IPS DF 6.9 (cell line): ENCODE results near the gene ZDHHC1.

Source experiments
- DNase-seq: peaks from one replicate; pipeline ENCODE4 v3.0.0-alpha.2; 2013; ENCODE audit warnings: low read depth, low spot score
- H3K27ac ChIP-seq: one replicate; pipeline ENCODE4 v1.5.1; 2013; ENCODE audit warnings: low read length, control low read depth
- H3K27me3 ChIP-seq: 2 replicates; pipeline ENCODE4 v1.6.1; 2013; ENCODE audit warnings: mild to moderate bottlenecking, low read length; ENCODE audit not compliant: control insufficient read depth, insufficient read depth
- H3K36me3 ChIP-seq: 2 replicates; pipeline ENCODE4 v1.6.1; 2013; ENCODE audit warnings: low read length; ENCODE audit not compliant: control insufficient read depth, insufficient read depth
- H3K4me1 ChIP-seq: 2 replicates; pipeline ENCODE4 v1.6.1; 2013; ENCODE audit warnings: low read length; ENCODE audit not compliant: control insufficient read depth, insufficient read depth
- H3K4me3 ChIP-seq: 2 replicates; pipeline ENCODE4 v1.5.1; 2013; ENCODE audit warnings: mild to moderate bottlenecking, low read length
- H3K9me3 ChIP-seq: 2 replicates; pipeline ENCODE4 v1.6.1; 2013; ENCODE audit warnings: low read length, inconsistent platforms; ENCODE audit not compliant: control insufficient read depth, insufficient read depth
- WGBS: extraction: QIAGEN DNeasy Blood & Tissue Kit; methylation state at CpG from one replicate; pipeline ENCODE4 v1.1.7; 2013; ENCODE audit warnings: mixed read lengths, missing lambda C conversion rate; ENCODE audit not compliant: insufficient read length, insufficient coverage; 5-methylcytosine and 5-hydroxymethylcytosine counted together

The ZDHHC1 gene

GRCh38 chr16:67399749-67400704, 16.2 kb downstream of the ZDHHC1 start:
- DNase-seq, result no peak
- no peak overlapping the region for H3K4me3 ChIP-seq
- no peaks in the 10 kb centered on the region for H3K9me3 ChIP-seq
- no peaks in the 10 kb centered on the region for H3K36me3 ChIP-seq
- peaks cover 15% of the 10 kb centered on the region for H3K4me1 ChIP-seq
- WGBS, result no CpG with 5 or more reads among the region's 19 CpGs
- peaks cover 6% of the 10 kb centered on the region for H3K27me3 ChIP-seq
- no peak overlapping the region for H3K27ac ChIP-seq

DNA sequence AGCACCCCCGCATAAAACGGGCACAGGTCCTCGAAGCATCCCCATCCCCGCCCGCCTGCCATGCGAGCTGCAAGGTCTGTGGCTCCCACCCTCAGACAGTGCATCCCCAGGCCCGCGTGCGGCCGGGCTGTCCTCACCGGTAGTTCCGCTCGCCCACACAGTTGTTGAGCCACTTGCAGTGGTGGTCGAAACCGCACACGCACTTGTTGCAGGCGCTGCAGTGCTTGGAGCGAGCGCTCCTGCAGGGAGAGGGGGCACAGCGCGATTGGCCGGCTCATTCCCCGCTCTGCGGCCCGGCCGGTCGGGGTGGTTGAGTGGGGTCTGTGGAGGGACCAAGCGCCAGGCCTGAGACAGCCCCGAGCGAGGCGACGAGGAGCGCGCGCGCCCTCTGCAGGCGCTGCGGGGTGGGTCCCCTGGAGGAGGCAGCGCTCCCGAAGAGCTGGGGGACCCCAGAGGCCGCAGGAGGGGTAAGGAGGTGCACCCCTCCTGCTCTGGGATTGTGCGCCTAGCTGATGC, 17.0 kb downstream of the ZDHHC1 start:
- Histone ChIP-seq H3K27me3 (peaks cover 13% of the 10 kb centered on the region), H3K9me3 (no peaks in the 10 kb centered on the region), H3K4me1 (peaks cover 11% of the 10 kb centered on the region), H3K27ac (no peak overlapping the region), H3K4me3 (no peak overlapping the region), H3K36me3 (no peaks in the 10 kb centered on the region)
- no CpG with 5 or more reads among the region's 42 CpGs for WGBS
- no peak for DNase-seq

DNA sequence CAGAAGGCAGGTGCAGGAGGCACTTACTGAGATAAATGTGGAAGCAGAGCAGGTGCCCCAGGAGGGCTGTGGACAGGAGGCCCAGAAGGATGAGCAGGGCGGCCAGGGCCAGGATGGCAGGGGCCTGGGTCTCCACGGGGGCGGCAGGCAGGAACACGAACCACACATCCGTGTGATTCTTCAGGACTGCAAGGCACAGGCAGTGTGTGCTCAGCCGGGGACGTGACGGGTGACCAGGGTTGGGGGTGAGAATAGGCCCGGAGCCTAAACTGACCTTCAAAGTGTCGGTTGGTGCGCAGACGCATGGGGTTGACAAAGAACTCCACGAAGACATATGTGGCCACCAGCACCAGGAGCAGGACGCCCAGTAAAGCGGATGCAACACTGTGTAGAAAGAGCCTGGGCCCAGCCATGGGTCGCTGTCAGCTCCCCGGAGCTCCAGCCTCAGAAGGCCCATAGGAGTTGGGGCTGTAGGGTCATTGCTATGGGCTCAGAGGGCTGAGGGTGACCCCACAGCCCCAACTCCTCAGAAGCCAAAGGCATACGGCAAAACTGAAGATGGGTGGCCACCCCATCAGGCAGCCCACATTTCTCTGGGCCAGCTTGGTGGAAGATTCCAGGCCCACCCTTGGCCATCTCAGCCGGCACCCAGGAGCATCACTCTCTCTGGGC, 17.6 kb downstream of the ZDHHC1 start:
- DNase-seq, result no peak
- Histone ChIP-seq H3K36me3 (no peaks in the 10 kb centered on the region), H3K27me3 (peaks cover 19% of the 10 kb centered on the region), H3K27ac (no peak overlapping the region), H3K4me1 (peaks cover 9% of the 10 kb centered on the region), H3K4me3 (no peak overlapping the region), H3K9me3 (no peaks in the 10 kb centered on the region)
- WGBS, result no CpG with 5 or more reads among the region's 19 CpGs

DNA sequence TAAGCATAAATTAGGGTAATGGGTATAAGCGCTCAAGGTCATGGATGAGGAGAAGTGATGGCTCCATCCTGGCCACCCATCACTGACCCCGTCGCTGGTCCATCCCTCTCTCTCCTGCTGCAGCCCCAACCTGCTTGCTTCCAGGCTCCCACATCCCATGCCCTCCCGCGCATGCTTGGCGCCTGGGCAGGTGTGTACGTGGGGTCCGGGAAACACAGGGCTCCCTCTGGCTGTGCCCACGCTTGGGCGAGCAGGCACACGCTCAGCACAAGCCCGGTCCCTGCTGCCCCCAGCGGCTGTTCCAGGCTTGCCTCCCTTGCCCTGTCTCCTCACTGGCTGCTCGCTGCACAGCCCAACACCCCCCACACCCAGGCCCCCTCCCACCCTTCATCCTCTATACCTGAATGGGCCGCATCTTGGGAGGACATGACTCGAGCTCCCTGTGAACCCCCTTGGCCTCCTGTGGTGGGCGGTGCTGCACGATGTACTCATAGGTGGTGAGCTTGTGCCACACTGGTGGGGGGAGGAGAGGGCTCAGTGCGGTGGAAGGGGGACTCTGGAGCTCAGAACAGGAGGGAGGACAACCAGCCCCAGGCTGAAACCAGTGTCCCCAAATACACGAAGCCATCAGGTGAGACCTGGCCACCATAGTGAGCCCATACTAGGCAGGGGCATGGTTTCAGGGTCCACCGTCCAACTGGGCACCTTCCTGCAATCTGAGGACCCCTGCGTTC, 18.3 kb downstream of the ZDHHC1 start:
- no peak for DNase-seq
- peaks cover 23% of the 10 kb centered on the region for H3K27me3 ChIP-seq
- H3K27ac ChIP-seq, result no peak overlapping the region
- no peaks in the 10 kb centered on the region for H3K36me3 ChIP-seq
- H3K9me3 ChIP-seq, result no peaks in the 10 kb centered on the region
- no peak overlapping the region for H3K4me3 ChIP-seq
- H3K4me1 ChIP-seq, result peaks cover 10% of the 10 kb centered on the region
- WGBS, result no CpG with 5 or more reads among the region's 22 CpGs

DNA sequence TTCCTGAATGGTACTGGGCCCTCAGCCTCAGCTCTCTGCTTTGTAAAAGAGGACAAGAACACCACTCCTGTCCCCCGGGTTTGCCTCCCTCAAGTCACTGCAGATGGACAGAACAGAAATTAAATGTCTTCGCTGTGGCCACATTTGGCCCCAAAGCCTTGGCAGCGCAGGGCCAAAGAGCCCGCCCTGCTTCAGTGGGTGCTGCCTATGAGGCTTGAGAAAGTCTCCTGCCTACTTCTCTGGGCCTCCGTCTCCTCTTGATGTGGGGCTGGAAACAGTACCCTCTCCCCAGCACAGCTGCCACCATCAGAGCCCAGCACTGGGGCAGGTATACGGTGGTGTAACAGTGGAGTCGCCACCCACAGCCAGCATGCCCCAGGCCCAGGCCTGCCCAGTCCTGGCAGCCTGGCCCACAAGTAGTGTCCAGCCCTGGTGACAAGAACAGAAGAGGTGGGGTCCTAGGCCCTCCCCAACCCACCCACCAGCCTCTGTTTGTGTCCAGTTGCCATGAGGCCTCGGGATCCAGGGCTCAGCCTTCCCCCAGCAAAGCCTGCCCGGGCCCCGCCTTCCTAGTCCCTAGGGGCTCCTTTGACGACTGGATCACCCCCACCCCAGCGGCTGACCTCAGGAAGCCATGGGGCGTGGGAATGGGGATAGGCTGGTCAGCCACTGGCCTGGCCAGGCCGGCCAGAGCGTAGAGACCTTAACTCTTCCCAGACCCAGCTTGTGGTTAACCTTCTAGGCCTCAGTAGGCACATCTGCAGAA, 19.1 kb downstream of the ZDHHC1 start:
- no CpG with 5 or more reads among the region's 15 CpGs for WGBS
- Histone ChIP-seq H3K4me1 (peaks cover 13% of the 10 kb centered on the region), H3K9me3 (no peaks in the 10 kb centered on the region), H3K27ac (no peak overlapping the region), H3K36me3 (no peaks in the 10 kb centered on the region), H3K27me3 (peaks cover 29% of the 10 kb centered on the region), H3K4me3 (no peak overlapping the region)
- no peak for DNase-seq

GRCh38 chr16:67396159-67397035, 19.9 kb downstream of the ZDHHC1 start:
- WGBS, result no CpG with 5 or more reads among the region's 31 CpGs
- peaks cover 29% of the 10 kb centered on the region for H3K27me3 ChIP-seq
- DNase-seq, result no peak
- H3K36me3 ChIP-seq, result no peaks in the 10 kb centered on the region
- H3K4me1 ChIP-seq, result peaks cover 13% of the 10 kb centered on the region
- H3K4me3 ChIP-seq, result no peak overlapping the region
- no peaks in the 10 kb centered on the region for H3K9me3 ChIP-seq
- H3K27ac ChIP-seq, result no peak overlapping the region

DNA sequence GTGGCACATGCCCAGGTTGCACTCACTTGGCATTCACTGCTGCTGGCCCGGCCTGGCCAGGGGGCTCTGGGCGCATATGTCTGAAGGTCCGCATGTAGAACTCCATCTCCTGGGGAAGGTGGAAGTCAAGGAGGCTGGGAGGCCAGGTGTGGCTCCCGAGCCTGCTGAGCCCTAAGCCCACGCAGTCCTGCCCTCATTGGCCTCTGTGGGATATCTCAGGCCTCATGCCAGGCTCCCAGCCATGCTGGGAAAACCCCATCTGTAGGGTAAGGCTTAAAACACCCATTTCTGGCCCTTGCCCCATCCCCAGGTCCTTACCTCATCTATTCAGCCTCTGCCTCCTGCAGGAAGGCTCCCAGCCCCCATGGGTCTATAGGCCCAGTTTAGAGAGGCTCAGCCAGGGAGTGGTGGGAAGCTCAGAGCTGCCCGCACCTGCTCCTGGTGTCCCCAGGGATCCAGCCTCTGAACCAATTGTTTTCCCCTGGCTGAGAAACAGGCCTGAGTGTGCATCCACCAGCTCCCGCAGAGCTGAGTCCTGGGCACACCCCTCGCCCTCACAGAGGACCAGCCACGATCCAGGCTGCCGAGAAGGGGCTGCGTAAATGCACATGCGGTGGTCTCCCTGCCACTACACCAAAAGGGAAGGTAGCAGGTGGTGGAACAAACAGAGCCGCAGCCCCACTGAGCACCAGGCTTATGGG, 20.7 kb downstream of the ZDHHC1 start:
- Histone ChIP-seq H3K9me3 (no peaks in the 10 kb centered on the region), H3K4me3 (no peak overlapping the region), H3K27me3 (peaks cover 29% of the 10 kb centered on the region), H3K36me3 (no peaks in the 10 kb centered on the region), H3K27ac (no peak overlapping the region), H3K4me1 (peaks cover 13% of the 10 kb centered on the region)
- no peak for DNase-seq
- no CpG with 5 or more reads among the region's 13 CpGs for WGBS

- no peak overlapping the region for H3K27ac ChIP-seq
Observed at GRCh38 chr16:67395105-67395457, 21.2 kb downstream of the ZDHHC1 start.

More at GRCh38 chr16:67395105-67395457, 21.2 kb downstream of the ZDHHC1 start:
- Histone ChIP-seq H3K9me3 (no peaks in the 10 kb centered on the region), H3K36me3 (no peaks in the 10 kb centered on the region), H3K4me3 (no peak overlapping the region), H3K4me1 (peaks cover 13% of the 10 kb centered on the region), H3K27me3 (peaks cover 29% of the 10 kb centered on the region)
- WGBS, result no CpG with 5 or more reads among the region's 10 CpGs
- DNase-seq, result no peak
